ENCODE measurements around the gene ENDOU.

The ENDOU gene

GRCh38 chr12:47717443-47718193, 7.7 kb downstream of the ENDOU start:
- DNase-seq, result peak; percentile 82

GRCh38 chr12:47717046-47717442, 8.2 kb downstream of the ENDOU start:
- no peak for DNase-seq

- no peak for DNase-seq
These were observed 9.3 kb downstream of the ENDOU start for GRCh38 chr12:47715877-47716548.

- DNase-seq, result peak; percentile 86
These were observed 9.9 kb downstream of the ENDOU start for GRCh38 chr12:47715393-47715876.

- no peak for DNase-seq
These were observed 10.4 kb downstream of the ENDOU start for GRCh38 chr12:47714826-47715386.

- no peak for DNase-seq
These were observed 13.1 kb downstream of the ENDOU start for GRCh38 chr12:47712171-47712570.

GRCh38 chr12:47711448-47711847, 13.8 kb downstream of the ENDOU start:
- DNase-seq, result no peak

- no peak for DNase-seq
These were observed 15.0 kb downstream of the ENDOU start for GRCh38 chr12:47710278-47710677.

GRCh38 chr12:47709671-47710070, 15.6 kb downstream of the ENDOU start:
- no peak for DNase-seq

- no peak for DNase-seq
These were observed 16.1 kb downstream of the ENDOU start for GRCh38 chr12:47709237-47709636.

GRCh38 chr12:47707905-47708543, 17.3 kb downstream of the ENDOU start:
- no peak for DNase-seq

- DNase-seq, result no peak
These were observed 17.9 kb downstream of the ENDOU start for GRCh38 chr12:47707355-47707754.

- peak; percentile 99 for DNase-seq
These were observed 19.5 kb downstream of the ENDOU start, which contains the start of gene RPAP3 for GRCh38 chr12:47705566-47706425. RPAP3 (minus strand) TSS chr12:47706030; CDS start chr12:47702840, 3,190 bp downstream.

- no peak for DNase-seq
These were observed 20.1 kb downstream of the ENDOU start for GRCh38 chr12:47705229-47705565.

- no peak for DNase-seq
These were observed 20.6 kb downstream of the ENDOU start for GRCh38 chr12:47704719-47705118.

GRCh38 chr12:47700263-47700662, 25.0 kb downstream of the ENDOU start:
- no peak for DNase-seq

GRCh38 chr12:47698631-47699030, 26.7 kb downstream of the ENDOU start:
- no peak for DNase-seq

- no peak for DNase-seq
These were observed 27.2 kb downstream of the ENDOU start for GRCh38 chr12:47698055-47698454.

GRCh38 chr12:47689215-47689614, 36.1 kb downstream of the ENDOU start:
- no peak for DNase-seq

GRCh38 chr12:47687636-47688035, 37.7 kb downstream of the ENDOU start:
- DNase-seq, result no peak

GRCh38 chr12:47686645-47687240, 38.5 kb downstream of the ENDOU start:
- peak; percentile 32 for DNase-seq

GRCh38 chr12:47679785-47680184, 45.5 kb downstream of the ENDOU start:
- DNase-seq, result no peak
